Stimulated activated CD8-positive, alpha-beta memory T cell treated with anti-CD3 and anti-CD28 coated beads, Interleukin-7, amount 100 ng/mL, for 24 hours (primary cell): Measurements from ENCODE around the gene LSM6.

Source experiments
- DNase-seq: peaks from one replicate; pipeline ENCODE4 v3.0.0-alpha.2; 2020; ENCODE audit warnings: low read depth

LSM6 gene

DNA sequence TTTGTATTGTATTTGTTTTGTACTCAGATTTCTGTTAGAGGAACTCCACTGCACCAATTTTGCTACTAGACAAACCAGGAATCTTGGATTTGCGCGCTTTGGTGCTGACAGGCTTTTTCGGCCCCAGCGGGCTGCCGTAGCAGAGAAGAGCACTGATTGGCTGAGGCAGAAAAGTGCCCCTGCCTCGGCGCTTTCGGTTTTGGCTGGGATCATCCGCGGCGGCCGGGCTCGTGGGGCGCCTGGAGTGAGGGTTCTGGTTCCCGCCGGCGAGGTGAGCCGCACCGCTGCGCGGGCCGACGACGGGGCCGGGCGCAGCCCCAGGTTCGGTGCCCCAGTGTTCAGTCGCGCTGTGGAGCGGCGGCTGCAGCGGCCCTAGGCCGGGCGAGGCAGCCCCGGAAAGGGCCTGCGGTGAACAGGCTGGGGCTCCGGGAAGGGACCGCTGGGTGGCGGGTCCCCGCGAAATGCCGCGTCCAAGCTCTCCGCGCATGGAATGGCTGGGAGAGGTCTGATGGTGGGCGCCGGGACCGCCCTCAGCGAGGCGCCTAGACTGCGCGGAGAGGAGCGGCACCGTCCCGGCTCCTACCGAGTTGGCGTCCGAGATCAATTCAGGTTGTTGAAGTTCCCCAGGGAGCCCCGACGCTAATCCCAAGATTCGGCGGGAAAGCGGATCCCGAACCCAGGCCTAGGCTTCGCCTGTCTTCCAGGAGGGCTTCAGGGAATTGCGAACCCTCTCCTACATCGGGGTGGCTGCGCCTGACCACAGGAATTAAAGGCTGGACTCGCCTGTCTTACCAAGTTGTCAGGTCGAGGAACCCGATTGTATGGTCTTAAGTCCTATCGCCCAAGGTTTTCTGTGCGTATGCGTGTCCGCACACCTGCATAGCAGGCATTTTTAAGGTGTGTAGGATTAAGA, at the start of gene LSM6:
Gene LSM6, plus strand, starts transcription at position 178 of the 913 bp plus-strand sequence. CDS start 7,204 bp downstream, outside the sequence.
- DNase-seq = peak; percentile 62

DNA sequence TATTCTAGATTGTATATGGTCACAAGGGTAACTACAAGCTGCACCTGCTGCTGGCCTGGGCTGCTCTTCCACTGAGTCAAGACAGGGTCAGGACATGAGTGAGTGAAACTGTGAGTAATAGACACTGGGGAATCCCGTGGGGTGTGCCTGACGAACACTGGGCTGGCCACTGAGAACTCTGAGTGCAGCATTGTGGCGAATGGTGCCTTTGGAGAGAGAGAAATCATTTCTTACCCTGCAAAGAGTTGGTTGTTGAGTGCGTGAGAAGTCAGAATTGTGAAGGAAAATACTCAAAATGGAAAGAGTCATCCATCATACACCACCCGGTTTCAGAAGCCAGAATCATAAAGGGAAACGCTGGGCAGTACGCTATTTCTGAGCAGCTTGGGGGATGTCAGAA, 43.1 kb upstream of the LSM6 start:
- no peak for DNase-seq

DNA sequence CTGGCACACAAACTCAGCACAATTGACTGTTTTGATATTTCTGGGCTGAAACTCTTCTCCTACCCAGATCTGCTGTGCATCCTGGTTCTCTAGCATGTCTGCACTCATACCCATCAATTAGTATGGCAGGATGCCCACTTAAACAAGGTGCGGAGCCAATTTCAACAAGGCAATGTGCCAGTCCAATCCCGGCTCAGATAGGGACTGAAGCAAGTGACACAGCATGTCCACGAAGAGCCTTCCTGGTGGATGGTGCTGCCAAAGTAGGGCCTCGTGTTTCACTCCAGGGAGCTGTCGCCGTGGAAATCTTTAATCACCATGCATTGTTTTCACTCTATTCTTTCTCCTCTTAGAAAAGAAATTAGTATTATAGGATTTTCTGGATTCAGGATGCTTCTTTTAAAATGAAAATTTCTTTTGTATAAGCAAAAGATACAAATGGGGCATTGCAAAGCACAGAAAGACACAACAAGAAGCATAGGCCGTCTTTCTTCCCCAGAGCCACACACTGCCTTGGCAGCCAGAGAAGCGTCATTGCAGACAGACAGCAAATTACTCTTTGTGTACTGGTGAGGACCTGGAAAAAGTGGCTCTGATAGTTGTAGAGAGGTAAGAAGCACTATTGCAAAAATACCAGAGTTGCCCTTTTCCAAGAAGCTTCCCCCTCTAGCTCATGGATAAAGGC, 40.6 kb upstream of the LSM6 start:
- DNase-seq = no peak

DNA sequence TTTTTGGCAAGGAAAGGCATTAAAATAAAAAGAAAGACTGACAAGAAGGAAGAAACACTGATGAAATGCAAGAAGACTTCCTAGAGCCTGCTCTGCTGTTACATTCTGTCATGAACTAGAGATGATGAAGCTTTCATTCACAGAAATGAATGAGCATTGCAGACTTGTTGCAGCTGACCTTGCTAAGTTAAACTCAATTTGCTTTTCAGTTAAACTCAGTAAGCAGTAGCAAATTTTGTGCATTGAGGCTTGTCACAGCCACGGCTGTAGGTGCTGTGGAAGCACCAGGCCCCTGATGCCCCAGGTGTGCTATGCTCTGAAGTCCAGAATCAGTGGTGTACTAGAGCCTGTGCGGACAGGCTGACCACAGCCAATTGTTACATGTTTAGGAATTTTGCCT, 39.6 kb upstream of the LSM6 start:
- DNase-seq = no peak

DNA sequence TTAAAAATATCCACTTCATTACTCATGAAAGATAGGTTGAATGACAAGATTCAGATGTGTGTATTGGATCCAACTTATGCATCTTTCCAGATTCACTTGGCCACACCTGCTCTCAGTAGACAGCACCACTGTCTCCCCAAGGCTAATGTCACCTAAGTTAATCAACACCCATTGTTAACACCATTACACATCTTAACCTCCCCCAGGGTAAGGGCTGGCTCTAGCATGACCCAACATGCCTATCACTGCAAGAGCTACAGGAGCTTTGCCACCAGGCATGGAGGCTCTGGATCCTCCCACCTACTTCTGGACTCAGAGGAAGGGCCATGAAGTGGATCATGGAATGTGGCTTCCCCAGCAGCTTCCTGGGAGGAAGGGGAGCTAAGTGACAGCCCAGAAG, 32.8 kb upstream of the LSM6 start:
- no peak for DNase-seq

DNA sequence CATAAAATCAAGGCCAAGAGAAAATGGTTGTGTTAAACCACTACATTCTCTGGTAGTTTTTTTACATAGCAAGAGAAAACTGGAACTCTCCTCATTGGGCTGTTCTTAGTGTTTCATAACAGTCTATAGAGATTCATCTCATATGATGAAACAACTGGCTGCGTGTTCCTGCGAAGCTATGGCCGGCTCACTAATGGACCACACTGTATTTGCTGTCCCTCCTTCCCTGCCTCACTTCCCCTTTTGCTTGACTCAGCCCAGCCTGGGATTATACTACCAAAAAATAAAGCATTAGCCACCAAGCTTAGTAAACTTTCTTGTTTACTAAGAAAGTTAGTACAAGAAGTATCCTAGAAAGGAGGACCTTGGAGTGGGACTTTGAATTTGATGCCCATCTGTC, 31.6 kb upstream of the LSM6 start:
- DNase-seq = no peak

DNA sequence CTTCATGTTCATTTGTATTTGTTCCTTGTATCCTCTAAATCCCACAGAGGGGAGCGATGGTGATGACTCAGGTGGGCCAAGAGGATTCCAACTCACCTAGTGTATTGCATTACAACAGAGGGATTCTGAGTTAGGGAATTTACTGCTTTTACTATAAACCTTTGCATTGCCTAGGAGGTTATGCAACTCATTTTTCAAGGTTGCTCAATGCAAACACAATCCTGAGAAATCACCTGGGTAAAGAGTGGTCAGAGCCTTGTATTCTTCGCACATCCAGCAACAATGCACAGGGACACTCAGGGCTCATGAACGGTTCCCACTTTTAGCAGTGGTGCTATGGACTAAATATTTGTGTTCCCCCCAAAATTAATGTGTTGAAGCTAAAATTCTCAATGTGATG, 28.6 kb upstream of the LSM6 start:
- DNase-seq = no peak

DNA sequence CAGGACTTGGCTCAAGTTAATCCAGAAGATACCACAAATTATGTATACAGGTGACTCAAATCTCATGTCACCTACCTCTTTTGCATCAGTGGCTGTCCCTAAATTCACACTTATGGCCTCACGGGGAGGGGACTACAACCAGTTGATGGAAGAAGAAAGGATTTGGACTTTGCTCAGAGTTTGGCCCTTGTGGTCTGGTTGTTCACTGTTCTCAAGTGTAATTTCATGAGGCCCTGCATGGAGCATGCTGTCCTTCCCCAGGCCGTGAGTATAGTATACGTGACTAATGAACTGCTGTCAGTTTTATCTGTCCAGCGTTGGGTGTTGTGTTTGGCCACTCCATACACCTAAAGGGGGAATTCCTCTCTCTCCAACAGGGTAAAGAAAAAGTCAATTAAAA, 27.5 kb upstream of the LSM6 start:
- DNase-seq = no peak

DNA sequence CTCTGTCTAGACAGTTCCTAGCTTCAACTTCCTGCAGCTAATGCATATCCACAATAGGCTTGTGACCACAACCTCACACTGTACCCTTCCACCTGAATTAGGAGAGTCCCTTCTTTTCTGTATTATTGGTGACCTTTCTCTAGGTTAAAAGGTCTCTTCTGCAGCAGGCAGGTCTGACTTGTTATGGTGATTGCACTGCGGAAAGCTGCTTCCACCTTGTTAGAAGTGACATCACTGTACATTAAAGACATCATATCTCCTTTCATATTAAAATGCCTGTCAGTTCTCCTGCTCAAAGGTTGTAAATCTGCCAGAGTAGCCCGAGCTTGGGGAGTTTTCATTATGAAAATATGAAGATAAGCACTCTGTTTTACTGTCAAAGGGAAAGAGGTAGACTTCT, 21.5 kb upstream of the LSM6 start:
- DNase-seq = no peak

DNA sequence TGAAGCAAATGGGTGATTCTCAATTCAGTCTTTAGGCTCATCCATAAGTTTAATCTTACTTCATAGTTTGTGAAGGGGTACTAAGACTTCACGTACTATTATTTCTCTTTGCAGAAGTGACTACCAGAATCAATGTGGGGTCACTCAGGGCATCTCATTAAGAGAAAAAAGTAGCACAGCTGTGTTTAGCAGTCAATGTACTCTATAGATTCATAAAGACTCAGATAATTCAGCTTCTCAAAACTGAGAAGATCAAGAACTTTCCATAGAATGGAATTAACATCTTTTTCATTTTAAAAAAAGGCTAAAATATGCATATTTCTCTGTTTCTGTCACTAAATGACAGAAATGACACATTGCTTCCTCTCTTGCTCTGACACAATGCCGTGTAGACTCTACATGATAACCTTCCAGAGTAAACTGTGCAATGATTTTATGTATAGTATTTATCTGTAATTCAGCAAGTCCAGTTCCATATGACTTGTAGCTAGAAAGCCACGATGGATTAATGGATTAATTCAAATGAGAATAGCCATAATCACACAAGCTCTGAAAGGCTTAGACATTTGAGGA, 20.3 kb upstream of the LSM6 start:
- no peak for DNase-seq

DNA sequence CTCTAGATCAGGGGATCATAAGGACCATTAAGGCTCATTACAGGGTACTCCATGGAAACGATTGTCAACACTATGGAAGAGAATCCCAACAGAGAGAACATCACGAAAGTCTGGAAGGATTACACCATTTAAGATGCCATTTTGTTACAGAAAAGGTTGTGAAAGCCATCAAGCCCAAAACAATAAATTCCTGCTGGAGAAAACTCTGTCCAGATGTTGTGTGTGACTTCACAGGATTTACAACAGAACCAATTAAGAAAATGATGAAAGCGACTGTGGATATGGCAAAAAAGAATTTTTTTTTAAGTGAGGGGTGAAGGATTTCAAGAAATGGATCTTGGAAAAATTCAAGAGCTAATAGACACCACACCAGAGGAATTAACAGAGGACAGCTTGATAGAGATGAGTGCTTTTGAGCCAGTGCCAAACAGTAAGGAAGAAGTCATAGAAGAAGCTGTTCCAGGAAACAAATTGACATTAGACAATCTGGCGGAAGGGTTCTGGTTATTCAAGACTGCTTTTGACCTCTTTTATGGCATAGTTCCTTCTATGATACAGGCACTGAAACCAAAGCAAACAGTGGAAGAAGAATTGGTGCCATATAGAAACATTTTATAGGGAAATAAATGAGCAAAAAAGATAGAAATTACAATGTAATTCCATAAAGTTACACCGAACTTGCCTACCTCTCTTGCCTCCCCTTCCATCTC, 17.3 kb upstream of the LSM6 start:
- no peak for DNase-seq

DNA sequence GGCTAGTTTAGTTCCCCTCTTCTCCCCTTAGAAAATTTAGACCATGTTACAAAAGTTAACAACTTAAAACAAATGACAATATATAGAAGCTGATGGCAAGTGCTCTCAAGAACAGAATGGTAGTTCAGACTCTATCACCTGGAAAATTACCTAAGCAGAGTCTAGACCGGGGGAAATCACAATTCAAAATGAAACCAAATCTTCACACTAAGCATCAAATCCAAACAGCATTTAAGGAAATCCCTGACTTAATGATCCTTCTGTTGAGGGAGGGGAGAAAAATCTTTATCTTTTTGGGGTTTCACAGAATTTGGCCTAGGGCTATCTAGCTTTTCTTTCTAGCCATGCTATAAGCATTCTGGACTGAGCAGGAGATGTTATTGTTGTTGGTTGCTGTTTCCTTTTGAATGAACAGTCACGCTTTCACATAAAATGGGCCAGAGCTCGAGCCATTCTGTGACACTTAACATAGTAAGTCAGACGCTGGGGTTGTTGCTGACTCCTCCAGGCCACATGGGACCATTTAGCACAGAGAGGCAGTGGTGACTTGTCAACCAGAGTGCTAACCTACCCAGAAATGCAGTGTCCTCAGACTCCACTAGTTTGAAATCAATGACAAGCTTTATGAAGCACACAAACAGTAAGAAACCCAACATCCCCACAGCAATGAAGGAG, 16.0 kb upstream of the LSM6 start:
- DNase-seq = no peak

DNA sequence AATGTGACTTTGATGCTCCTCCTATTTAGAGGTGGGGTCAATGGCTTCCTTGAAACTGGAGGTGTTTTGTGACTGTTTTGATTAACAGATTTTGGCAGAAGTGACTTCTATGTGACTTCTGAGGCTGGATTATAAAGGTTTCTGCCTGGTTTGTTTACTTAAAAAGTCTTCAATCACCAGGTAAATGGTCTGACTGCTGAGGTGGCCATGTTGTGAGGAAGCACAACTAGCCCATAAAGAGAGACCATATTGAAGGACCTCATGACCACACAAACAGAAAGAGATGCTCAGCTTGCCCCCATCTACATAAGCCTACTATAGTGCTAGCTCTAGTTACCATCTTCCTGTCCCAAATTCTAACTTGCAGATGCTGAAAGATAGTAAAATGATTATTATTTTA, 14.3 kb upstream of the LSM6 start:
- DNase-seq = no peak

DNA sequence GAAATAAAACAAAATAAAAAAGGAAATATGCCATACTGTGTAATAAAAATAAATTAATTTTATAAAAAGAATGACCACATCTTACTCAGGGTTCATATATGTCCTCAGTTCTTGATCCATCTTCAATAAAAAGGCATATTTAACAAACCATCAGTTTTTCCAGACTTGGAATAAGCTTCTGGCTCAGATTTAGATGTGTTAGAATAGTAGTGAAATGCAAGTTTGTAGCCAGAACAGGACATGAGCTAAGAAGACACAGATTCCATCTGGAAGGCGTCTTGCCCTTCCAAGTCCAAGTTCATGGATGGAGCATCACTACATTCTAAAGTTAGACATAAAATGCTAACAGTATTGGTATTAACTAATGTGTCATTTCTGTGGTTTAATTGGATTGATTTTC, 10.3 kb upstream of the LSM6 start:
- no peak for DNase-seq

DNA sequence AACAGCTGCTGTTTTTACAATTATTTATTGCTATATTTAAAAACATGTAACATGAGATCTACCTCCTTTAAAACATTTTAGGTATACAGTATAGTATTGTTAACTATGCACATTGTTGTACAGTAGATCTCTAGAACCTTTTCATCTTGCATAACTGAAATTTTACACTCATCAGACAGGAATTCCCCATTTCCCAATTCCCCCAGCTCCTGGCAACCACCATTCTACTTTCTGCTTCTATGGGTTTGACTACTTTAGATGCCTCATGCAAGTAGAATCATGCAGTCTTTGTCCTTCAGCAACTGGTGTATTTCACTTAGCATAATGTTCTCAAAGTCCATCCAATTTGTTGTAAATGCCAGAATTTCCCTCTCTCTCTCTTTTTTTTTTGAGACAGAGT, 9.7 kb upstream of the LSM6 start:
- no peak for DNase-seq

DNA sequence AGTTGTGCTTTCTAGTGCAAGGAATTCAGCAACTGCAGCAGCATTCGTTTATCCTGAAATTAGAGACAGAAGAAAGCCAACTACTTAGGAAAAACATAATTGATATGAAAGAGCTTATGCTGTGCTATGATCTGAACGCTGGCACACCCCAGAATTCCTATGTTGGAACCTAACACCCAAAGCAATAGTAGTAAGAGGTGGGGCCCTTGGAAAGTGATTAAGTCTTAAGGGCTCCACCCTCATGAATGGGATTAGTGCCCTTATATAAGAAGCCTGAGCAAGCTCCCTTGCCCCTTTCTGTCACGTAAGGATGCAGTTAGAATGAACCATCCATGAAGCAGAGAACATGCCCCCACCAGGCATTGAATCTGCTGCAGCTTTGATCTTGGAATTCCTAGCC, 5.4 kb upstream of the LSM6 start:
- DNase-seq = no peak

DNA sequence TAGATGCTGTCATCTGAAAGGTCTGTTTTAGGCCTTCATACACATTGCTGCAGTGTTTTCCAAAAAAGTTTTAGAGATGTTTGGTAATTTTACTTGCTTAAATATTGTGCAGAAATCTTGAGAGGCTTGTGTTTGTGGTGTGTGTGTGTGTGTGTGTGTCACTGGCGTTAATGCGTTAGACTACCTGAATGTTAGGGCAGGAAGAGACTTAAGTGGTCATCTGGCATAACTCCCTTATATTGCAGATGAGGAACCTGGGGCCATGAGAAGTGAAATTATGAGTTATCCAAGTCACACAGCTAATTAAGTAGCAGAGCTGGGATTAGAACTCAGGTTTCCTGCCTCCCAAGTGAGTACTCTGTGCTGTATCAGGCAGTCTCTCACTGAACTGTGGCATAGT, 1.4 kb downstream of the LSM6 start:
- DNase-seq = no peak

DNA sequence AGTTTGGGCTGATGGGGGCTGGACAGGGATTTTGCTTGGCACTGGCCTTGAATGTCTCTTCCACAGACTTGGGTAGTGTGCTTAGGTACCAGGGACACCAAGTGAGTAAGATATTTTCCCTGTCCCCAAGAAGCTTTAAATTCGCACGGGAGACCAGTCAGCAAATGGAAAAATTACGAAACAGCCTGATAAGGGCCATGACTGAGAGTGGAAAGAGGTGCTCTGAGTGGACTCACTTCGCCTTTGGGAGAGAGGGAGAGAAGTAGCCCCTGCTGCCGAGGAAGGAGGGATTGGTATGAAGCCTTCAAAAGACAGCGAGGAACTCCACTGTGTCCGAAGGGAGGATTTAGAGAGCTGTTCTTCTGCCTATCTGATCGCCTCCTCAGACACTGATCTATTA, 2.6 kb downstream of the LSM6 start:
- DNase-seq = no peak

DNA sequence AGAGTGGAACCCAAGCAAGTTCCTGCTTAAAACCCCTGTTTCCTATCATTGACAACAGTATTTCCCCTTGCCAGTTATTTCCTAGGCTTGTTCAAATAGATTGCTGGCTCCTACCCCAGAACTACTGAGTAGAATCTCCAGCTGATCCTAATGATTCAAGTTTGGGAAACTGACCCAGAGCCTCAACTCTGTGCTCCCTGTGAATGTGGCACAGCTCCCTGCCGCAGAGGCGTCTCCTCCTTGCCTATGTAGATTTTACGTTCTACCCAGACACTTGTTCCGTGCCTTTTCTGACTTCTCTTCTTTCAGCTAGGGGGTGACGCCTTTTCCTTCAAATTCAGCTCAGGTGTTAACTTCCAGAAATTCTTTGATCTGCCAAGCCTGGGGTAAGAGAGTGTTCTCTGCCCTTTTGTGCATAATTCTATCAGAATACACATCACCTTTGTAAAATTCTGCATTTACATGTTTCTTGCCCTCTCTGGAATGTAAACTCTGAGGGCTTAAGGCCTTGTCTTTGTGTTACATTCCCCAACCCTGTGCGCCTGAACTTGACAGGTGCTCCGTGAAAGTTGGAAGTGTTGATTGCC, 4.4 kb downstream of the LSM6 start:
- DNase-seq = no peak

DNA sequence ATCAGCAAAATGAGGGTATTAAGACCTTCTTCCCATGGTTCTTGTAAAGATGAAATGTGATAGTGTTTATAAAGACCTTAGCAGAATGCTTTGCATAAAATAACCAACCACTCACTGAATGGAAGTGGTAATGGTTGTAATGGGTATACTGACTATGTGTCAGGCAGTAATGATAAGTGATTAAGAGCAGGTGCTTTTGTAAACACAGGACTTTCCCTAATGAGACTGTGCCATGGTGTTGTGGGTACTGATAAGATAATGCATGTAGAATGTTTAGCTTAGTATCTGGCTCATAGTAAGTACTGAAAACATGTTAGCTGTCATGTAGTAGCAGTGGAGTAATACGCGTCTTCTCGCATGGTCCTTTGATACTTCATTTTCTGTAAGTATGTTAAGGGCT, 6.9 kb downstream of the LSM6 start:
- no peak for DNase-seq

DNA sequence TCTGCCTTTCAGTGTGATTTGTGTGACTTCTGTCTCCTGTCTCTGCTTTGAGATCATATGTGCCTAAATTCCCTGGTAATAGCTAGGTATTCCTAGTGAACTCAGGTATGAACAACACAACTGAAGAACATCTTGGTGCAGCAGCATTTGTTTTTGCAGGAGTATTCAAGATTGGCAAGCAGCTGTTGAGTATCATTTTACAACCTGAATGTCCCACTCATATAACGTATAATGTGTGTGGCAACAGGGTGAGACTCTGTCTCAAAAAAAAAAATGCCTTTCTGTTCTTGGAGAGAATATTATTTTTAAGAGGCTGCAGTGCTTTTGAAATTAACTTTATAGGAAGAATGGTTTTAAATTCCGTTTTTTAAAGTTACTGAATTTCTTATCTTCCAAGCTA, 7.7 kb downstream of the LSM6 start:
- DNase-seq = no peak

DNA sequence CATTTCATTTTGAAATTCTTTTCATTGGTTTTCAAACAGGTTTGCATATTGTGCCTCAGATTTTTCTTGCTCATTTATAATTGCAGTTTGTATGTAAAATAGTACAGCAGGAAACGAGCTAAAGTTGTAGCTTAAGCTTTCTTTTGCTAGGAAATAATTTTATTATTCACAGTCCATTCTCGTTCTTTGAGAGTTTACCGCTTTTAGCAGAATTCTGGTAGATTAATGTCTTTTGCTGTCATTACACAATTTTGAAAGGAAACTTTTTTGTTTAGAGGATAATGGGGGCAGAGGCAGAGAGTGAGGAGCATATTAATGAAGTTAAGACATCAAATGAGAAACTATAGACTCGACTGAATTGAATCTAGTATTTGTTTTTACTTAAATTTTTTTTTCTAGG, 10.5 kb downstream of the LSM6 start:
- no peak for DNase-seq
